NCI-H526 treated with DMSO at 0.1 percent for 48 hours (cell line): ENCODE results near the gene CORO1C.

Source experiments
- DNase-seq: peaks from one replicate; lab custom pipeline; 2025; lab: John Stamatoyannopoulos, UW

The CORO1C gene

GRCh38 chr12:108647585-108648287, 83.6 kb downstream of the CORO1C start:
- DNase-seq, result no peak

- no peak for DNase-seq
These were observed 84.4 kb downstream of the CORO1C start for GRCh38 chr12:108646600-108647579.

GRCh38 chr12:108645686-108646599, 85.4 kb downstream of the CORO1C start:
- no peak for DNase-seq

- DNase-seq, result no peak
These were observed 86.6 kb downstream of the CORO1C start for GRCh38 chr12:108644811-108645120.

- DNase-seq, result no peak
These were observed 87.1 kb downstream of the CORO1C start for GRCh38 chr12:108643941-108644810.

- no peak for DNase-seq
These were observed 88.2 kb downstream of the CORO1C start for GRCh38 chr12:108642899-108643654.

GRCh38 chr12:108642269-108642870, 88.9 kb downstream of the CORO1C start:
- no peak for DNase-seq

- DNase-seq, result no peak
These were observed 89.7 kb downstream of the CORO1C start for GRCh38 chr12:108641446-108642268.

- no peak for DNase-seq
These were observed 90.4 kb downstream of the CORO1C start for GRCh38 chr12:108640802-108641445.

GRCh38 chr12:108638997-108639822, 92.1 kb downstream of the CORO1C start:
- no peak for DNase-seq

- peak; percentile 75 for DNase-seq
These were observed 93.0 kb downstream of the CORO1C start for GRCh38 chr12:108638141-108638827.

- DNase-seq, result peak; percentile 33
These were observed 93.9 kb downstream of the CORO1C start for GRCh38 chr12:108637222-108637971.

GRCh38 chr12:108635997-108636808, 95.1 kb downstream of the CORO1C start:
- DNase-seq, result no peak

- DNase-seq, result peak; percentile 92
These were observed 95.9 kb downstream of the CORO1C start for GRCh38 chr12:108635201-108635996.

- DNase-seq, result no peak
These were observed 97.0 kb downstream of the CORO1C start for GRCh38 chr12:108634341-108634751.
